Neutrophil (primary cell): Measurements from ENCODE around the gene BABAM2.
"Not testable (repeated sequence)": the region's sequence is repeated elsewhere in the genome, so short reads cannot be mapped to it uniquely, and the experiment has no call there.

Experiments used
- H3K27ac ChIP-seq: fragments of 200-600 bp; sonication (generic); 2 replicates; pipeline ENCODE4 v1.5.1; 2016; ENCODE audit warnings: mild to moderate bottlenecking, moderate library complexity
- H3K27me3 ChIP-seq: fragments of 200-600 bp; sonication (generic); 2 replicates; pipeline ENCODE4 v1.6.0; 2016; ENCODE audit warnings: mild to moderate bottlenecking
- H3K36me3 ChIP-seq: fragments of 200-600 bp; sonication (generic); 2 replicates; pipeline ENCODE4 v1.5.1; 2017
- H3K4me1 ChIP-seq, 2 experiments: fragments of 200-600 bp in 1 of 2; sonication (generic) in 1 of 2; 1 replicate in 1 of 2; 2 replicates in 1 of 2; pipeline versions ENCODE4 v1.5.1 to v1.6.1; 2013 to 2016; ENCODE audit warnings: low read depth in 1 of 2, low read length in 1 of 2, mild to moderate bottlenecking in 1 of 2, moderate library complexity in 1 of 2; ENCODE audit not compliant: control insufficient read depth in 1 of 2, insufficient read depth in 1 of 2
- H3K4me3 ChIP-seq, 2 experiments: fragments of 200-600 bp in 1 of 2; sonication (generic) in 1 of 2; 1 replicate in 1 of 2; 2 replicates in 1 of 2; pipeline ENCODE4 v1.5.1; 2013 to 2016; ENCODE audit warnings: low read depth in 1 of 2, low read length in 1 of 2, mild to moderate bottlenecking in 1 of 2, moderate library complexity in 1 of 2
- H3K9me3 ChIP-seq: fragments of 200-600 bp; sonication (generic); 2 replicates; pipeline ENCODE4 v1.5.1; 2016
- CTCF ChIP-seq: fragments of 200-600 bp; sonication (generic); IDR thresholded peaks from 2 replicates; pipeline ENCODE4 v1.5.1; 2016; ENCODE audit warnings: antibody characterized with exemption

BABAM2 gene

GRCh38 chr2:28108143-28108542, 217.6 kb downstream of the BABAM2 start:
- no peaks in the 10 kb centered on the region for H3K36me3 ChIP-seq
- H3K9me3 ChIP-seq = no peaks in the 10 kb centered on the region
- H3K27me3 ChIP-seq = no peaks in the 10 kb centered on the region
- no peak for TF ChIP-seq CTCF
- H3K27ac ChIP-seq = no peak overlapping the region
- no peaks in the 10 kb centered on the region for H3K4me1 ChIP-seq
- H3K4me3 ChIP-seq = no peak overlapping the region

GRCh38 chr2:28113771-28114170, 223.2 kb downstream of the BABAM2 start:
- not testable (repeated sequence) for H3K27ac ChIP-seq, H3K36me3 ChIP-seq, H3K9me3 ChIP-seq, H3K4me3 ChIP-seq, H3K4me1 ChIP-seq, H3K27me3 ChIP-seq

- no peak overlapping the region for H3K4me3 ChIP-seq
- no peak overlapping the region for H3K27ac ChIP-seq
- no peaks in the 10 kb centered on the region for H3K4me1 ChIP-seq
- no peaks in the 10 kb centered on the region for H3K36me3 ChIP-seq
- TF ChIP-seq CTCF = no peak
- H3K9me3 ChIP-seq = no peaks in the 10 kb centered on the region
- no peaks in the 10 kb centered on the region for H3K27me3 ChIP-seq
Measured at GRCh38 chr2:28117104-28117596, 226.6 kb downstream of the BABAM2 start.

- no peaks in the 10 kb centered on the region for H3K27me3 ChIP-seq
- H3K4me3 ChIP-seq = no peak overlapping the region
- no peak for TF ChIP-seq CTCF
- H3K4me1 ChIP-seq = no peaks in the 10 kb centered on the region
- no peaks in the 10 kb centered on the region for H3K9me3 ChIP-seq
- H3K27ac ChIP-seq = no peak overlapping the region
- H3K36me3 ChIP-seq = no peaks in the 10 kb centered on the region
Measured at GRCh38 chr2:28119631-28120030, 229.1 kb downstream of the BABAM2 start.

- Histone ChIP-seq H3K36me3 (no peaks in the 10 kb centered on the region), H3K27ac (no peak overlapping the region), H3K4me1 (no peaks in the 10 kb centered on the region), H3K27me3 (no peaks in the 10 kb centered on the region), H3K4me3 (no peak overlapping the region), H3K9me3 (no peaks in the 10 kb centered on the region)
- no peak for TF ChIP-seq CTCF
Measured at GRCh38 chr2:28128281-28128950, 237.9 kb downstream of the BABAM2 start.

- Histone ChIP-seq H3K9me3 (no peaks in the 10 kb centered on the region), H3K27me3 (no peaks in the 10 kb centered on the region), H3K4me3 (no peak overlapping the region), H3K4me1 (no peaks in the 10 kb centered on the region), H3K36me3 (no peaks in the 10 kb centered on the region), H3K27ac (no peak overlapping the region)
- no peak for TF ChIP-seq CTCF
Measured at GRCh38 chr2:28129955-28130695, 239.6 kb downstream of the BABAM2 start.
